Tibial nerve (tissue), 4 donors: ENCODE results near the gene CYP19A1. TPM values are rescaled to one million over a fixed set of nuclear protein-coding genes. Genes with fewer than 3 reads are reported as not detected.

ENCODE experiments used
- DNase-seq, 2 donors: peaks; one replicate each; pipeline ENCODE4 v3.0.0-alpha.2; 2019; ENCODE audit warnings: low spot score in 2 of 2
- H3K27ac ChIP-seq, 4 donors: fragments of 200-600 bp; sonication (generic) in 3 of 4; one replicate each; pipeline ENCODE4 v1.5.1; 2017 to 2019; ENCODE audit warnings: mild to moderate bottlenecking in 1 of 4
- H3K27me3 ChIP-seq, 2 donors: fragments of 200-600 bp; sonication (generic) in 1 of 2; one replicate each; pipeline versions ENCODE4 v1.5.1 to v1.6.0; 2017 to 2019
- H3K36me3 ChIP-seq, 3 donors: fragments of 200-600 bp; sonication (generic); one replicate each; pipeline ENCODE4 v1.5.1; 2018 to 2019
- H3K4me1 ChIP-seq, 4 donors: fragments of 200-600 bp; sonication (generic) in 3 of 4; one replicate each; pipeline ENCODE4 v1.5.1; 2017 to 2019
- H3K4me3 ChIP-seq, 4 donors: fragments of 200-600 bp; sonication (generic) in 3 of 4; one replicate each; pipeline ENCODE4 v1.5.1; 2017 to 2019; ENCODE audit warnings: mild to moderate bottlenecking in 1 of 4, moderate library complexity in 1 of 4
- H3K9me3 ChIP-seq, 4 donors: fragments of 200-600 bp; sonication (generic) in 3 of 4; one replicate each; pipeline ENCODE4 v1.5.1; 2017 to 2019
- EP300 ChIP-seq, 2 donors: sonication (generic); formaldehyde crosslinking; IDR thresholded peaks; one replicate each; pipeline ENCODE4 v1.6.1; 2017; ENCODE audit warnings: antibody characterized with exemption in 2 of 2, mild to moderate bottlenecking in 1 of 2
- POLR2A ChIP-seq, 2 donors: fragments of 450-650 bp; IDR thresholded peaks; one replicate each; pipeline ENCODE4 v1.6.1; 2017; ENCODE audit warnings: antibody characterized with exemption in 2 of 2, mild to moderate bottlenecking in 2 of 2, moderate library complexity in 2 of 2
- WGBS, 2 donors: methylation state at CpG; one replicate each; pipeline ENCODE4 v1.1.5; 2018; 5-methylcytosine and 5-hydroxymethylcytosine counted together
- total RNA-seq, 4 donors: library from RNA; depleted of rRNA; stranded (reverse); fragments of >200 nt; gene quantifications; one replicate each; pipeline ENCODE4 v1.1.0, GENCODE V29; 2016
- TF ChIP-seq, protein P1 (sequence below), 5 experiments: fragments of 200-600 bp in 3 of 5; fragments of 450-650 bp in 2 of 5; sonication (generic) in 3 of 5; IDR thresholded peaks; one replicate each; pipeline ENCODE4 v1.5.1; 2016 to 2019; ENCODE audit warnings: antibody characterized with exemption in 5 of 5, mild to moderate bottlenecking in 3 of 5, moderate library complexity in 2 of 5

CYP19A1 gene
- total RNA-seq, 4 donors from 2014 or later = 6.3 to 124 (median 15.6) TPM

DNA sequence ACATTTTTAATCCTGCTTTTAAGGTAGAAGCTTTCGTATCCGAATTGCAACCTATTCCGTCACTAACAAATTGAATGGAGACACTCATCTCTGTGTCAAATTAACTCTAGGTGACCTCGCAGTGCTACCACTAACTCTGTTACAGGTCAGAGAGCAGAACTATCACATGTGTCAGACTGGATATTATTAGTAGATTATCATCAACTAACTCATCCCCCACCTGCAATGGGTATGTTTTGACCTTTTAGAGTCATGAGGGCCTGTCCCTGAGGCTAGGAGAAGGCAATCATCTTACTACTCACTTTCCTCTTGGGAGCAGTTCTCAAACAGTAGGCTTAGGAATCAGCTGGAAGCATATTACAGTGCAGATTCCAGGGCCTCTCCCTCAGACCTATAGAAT, 5.1 kb upstream of the CYP19A1 start:
- Histone ChIP-seq H3K4me1 (peaks cover 0 to 39% (median 2%) of the 10 kb centered on the region in 4 donors), H3K36me3 (no peaks in the 10 kb centered on the region), H3K27ac (peak overlapping the region in 2 of 4 donors; percentile 22 to 30), H3K9me3 (no peaks in the 10 kb centered on the region), H3K4me3 (no peak overlapping the region), H3K27me3 (no peaks in the 10 kb centered on the region)
- no peak for DNase-seq
- no peak for TF ChIP-seq EP300 (IDR thresholded peaks at IDR 0.05)
- TF ChIP-seq, protein P1, sequence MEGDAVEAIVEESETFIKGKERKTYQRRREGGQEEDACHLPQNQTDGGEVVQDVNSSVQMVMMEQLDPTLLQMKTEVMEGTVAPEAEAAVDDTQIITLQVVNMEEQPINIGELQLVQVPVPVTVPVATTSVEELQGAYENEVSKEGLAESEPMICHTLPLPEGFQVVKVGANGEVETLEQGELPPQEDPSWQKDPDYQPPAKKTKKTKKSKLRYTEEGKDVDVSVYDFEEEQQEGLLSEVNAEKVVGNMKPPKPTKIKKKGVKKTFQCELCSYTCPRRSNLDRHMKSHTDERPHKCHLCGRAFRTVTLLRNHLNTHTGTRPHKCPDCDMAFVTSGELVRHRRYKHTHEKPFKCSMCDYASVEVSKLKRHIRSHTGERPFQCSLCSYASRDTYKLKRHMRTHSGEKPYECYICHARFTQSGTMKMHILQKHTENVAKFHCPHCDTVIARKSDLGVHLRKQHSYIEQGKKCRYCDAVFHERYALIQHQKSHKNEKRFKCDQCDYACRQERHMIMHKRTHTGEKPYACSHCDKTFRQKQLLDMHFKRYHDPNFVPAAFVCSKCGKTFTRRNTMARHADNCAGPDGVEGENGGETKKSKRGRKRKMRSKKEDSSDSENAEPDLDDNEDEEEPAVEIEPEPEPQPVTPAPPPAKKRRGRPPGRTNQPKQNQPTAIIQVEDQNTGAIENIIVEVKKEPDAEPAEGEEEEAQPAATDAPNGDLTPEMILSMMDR (IDR thresholded peaks at IDR 0.05) = no peak
- TF ChIP-seq POLR2A (IDR thresholded peaks at IDR 0.05) = no peak
- WGBS, 2 donors = 90 to 93% methylated on average over 4 of the region's 4 CpGs

DNA sequence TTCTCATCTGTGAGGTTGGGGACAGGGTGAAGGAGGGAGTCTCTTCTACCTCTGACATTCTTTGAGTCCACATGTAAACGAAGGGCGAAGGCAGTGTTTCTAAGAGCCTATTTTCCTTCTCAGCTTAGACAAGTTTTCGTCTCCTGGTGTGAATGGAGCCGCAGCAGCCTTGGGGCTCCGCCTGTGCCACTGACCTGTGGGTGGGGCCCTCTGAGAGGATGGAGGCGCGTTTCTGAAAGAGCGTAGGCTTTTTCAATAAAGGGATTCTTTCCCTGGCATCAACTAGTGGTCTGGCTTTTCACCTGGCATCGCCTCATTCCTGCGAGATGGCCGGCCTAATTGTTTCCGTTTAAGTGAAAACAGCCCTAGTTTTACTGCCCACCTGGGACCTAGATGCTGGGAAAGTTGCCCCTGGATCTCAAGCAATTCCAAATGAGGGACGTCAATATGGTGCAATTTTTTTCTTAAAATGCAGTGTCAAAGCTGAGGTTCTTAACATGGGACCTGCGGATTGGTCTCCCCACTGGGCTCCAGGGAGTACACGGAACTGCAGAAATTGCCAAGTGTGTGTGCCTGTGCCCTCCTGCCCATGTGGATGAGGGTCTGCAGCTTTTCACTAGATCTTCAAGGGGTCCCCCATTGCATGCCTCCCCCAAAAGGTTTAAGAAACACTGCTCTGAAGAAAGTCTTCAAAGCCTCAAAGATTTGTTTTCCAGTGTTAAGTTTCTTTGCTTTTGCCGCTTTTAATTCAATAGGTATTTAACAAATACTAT, 4.0 kb upstream of the CYP19A1 start:
- Histone ChIP-seq H3K27me3 (no peaks in the 10 kb centered on the region), H3K4me1 (peaks cover 0 to 32% (median 2%) of the 10 kb centered on the region in 4 donors), H3K27ac (peak overlapping the region; percentile 8 to 87 (median 50)), H3K36me3 (no peaks in the 10 kb centered on the region), H3K4me3 (peak overlapping the region; percentile 33 to 60 (median 47)), H3K9me3 (no peaks in the 10 kb centered on the region)
- peak in 1 of 2 donors; percentile 47 for DNase-seq
- TF ChIP-seq, protein P1 (IDR thresholded peaks at IDR 0.05) = no peak
- TF ChIP-seq POLR2A (IDR thresholded peaks at IDR 0.05) (no peak), EP300 (IDR thresholded peaks at IDR 0.05) (no peak)
- WGBS, 2 donors = 57 to 68% methylated on average over 16 of the region's 16 CpGs

DNA sequence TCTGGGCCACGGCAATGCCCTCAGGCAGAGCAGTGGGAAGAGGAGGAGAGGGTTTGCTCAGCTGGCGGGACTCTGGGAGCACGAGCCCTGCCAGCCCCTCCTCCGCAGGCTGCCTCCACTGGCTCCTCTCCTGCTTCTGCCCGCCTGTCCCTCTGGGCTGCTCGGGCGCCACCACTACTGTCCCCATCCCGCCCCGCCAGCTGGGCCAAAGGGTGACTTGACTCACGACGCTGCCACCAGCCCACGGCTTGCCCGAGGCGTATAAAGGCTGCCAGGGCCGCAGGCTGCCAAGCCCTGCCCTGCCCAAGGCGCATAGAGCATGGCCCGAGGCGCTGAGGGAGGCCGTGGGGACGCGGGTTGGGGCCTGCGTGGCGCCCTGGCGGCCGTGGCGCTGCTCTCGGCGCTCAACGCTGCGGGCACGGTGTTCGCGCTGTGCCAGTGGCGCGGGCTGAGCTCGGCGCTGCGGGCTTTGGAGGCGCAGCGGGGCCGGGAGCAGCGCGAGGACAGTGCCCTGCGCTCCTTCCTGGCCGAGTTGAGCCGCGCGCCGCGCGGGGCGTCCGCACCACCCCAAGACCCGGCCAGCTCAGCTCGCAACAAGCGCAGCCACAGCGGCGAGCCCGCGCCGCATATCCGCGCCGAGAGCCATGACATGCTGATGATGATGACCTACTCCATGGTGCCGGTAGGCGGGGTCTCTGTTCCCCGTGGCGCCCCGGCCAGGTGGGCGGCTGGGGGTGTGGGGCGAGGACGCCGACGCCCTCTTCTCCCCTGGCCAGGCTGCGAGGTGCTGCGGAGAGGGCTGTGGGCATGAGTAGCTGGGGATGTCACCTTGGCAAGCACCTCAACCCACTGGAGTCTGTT, 3.2 kb upstream of the CYP19A1 start, which contains the start of gene GLDN:
GLDN (plus strand) TSS at position 290 of the 861 bp plus-strand sequence; CDS start at position 320, 30 bp downstream.
- WGBS, 2 donors = 17 to 18% methylated on average over 7 to 19 of the region's 76 CpGs
- H3K27ac ChIP-seq = peak within 1 kb of the TSS; percentile 8 to 87 (median 50)

DNA sequence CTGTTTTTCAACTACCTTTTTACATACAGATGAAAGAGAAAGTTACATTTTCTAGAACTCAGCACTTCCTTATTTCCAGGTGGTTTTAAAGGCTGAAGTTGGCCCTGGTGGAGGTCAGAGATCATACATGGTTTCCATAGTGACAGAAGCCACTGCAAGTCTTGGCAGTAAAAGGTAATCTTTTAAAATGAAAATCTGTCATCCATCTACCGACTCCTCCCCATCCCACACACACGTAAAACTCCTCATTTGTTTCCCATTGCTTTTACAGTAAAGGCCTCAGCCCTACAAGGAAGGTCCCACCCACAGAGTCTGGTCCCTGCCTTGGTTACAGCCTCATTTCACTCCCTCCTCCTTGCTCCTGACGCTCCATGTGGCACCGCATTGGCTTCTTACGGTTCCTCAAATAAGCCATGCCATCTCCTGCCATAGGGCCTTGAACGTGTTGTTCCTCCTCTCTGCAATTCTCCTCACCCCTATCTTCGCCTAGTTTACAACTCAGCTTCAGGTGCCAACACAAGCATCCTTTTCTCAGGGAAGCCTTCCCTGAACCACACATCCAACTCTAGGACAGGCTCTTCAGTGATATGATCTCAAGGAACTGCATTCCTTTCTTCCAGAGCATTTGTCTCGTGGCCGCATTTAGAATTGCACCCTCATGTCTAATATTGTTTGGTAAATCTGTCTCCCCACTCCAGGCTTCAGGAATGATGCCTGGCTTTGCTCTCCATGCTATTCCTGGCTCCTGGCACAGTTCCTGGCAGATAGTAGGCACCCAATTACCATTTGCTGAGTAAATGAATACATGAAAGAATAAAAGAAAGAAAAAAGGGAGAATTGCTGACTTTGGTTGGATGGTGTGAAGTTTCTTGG, 2.6 kb downstream of the CYP19A1 start:
- WGBS, 2 donors = 82% methylated on average over 9 of the region's 9 CpGs
- H3K9me3 ChIP-seq = no peaks in the 10 kb centered on the region
- no peaks in the 10 kb centered on the region for H3K27me3 ChIP-seq
- DNase-seq = no peak
- H3K4me1 ChIP-seq = peaks cover 0 to 25% (median 8%) of the 10 kb centered on the region in 4 donors
- H3K36me3 ChIP-seq = no peaks in the 10 kb centered on the region
- H3K27ac ChIP-seq = peak overlapping the region in 1 of 4 donors; percentile 46
- no peak overlapping the region for H3K4me3 ChIP-seq
- TF ChIP-seq POLR2A (IDR thresholded peaks at IDR 0.05) = no peak
- TF ChIP-seq, protein P1 (IDR thresholded peaks at IDR 0.05) = no peak
- no peak for TF ChIP-seq EP300 (IDR thresholded peaks at IDR 0.05)

More for the DNA sequence above, 3.2 kb upstream of the CYP19A1 start, which contains the start of gene GLDN:
- TF ChIP-seq, protein P1 (IDR thresholded peaks at IDR 0.05) = no peak
- TF ChIP-seq EP300 (IDR thresholded peaks at IDR 0.05) (peak in 1 of 2 donors; percentile 73), POLR2A (IDR thresholded peaks at IDR 0.05) (peak in 1 of 2 donors; percentile 30)
- H3K36me3 ChIP-seq = no peaks in the 10 kb centered on the region
- DNase-seq = peak in 1 of 2 donors; percentile 20
- H3K4me1 ChIP-seq = peaks cover 0 to 34% (median 2%) of the 10 kb centered on the region in 4 donors
- H3K9me3 ChIP-seq = no peaks in the 10 kb centered on the region
- peak within 1 kb of the TSS; percentile 33 to 60 (median 47) for H3K4me3 ChIP-seq
- H3K27me3 ChIP-seq = no peaks in the 10 kb centered on the region
